ENCODE data around the gene DENND1A.

Gene DENND1A

DNA sequence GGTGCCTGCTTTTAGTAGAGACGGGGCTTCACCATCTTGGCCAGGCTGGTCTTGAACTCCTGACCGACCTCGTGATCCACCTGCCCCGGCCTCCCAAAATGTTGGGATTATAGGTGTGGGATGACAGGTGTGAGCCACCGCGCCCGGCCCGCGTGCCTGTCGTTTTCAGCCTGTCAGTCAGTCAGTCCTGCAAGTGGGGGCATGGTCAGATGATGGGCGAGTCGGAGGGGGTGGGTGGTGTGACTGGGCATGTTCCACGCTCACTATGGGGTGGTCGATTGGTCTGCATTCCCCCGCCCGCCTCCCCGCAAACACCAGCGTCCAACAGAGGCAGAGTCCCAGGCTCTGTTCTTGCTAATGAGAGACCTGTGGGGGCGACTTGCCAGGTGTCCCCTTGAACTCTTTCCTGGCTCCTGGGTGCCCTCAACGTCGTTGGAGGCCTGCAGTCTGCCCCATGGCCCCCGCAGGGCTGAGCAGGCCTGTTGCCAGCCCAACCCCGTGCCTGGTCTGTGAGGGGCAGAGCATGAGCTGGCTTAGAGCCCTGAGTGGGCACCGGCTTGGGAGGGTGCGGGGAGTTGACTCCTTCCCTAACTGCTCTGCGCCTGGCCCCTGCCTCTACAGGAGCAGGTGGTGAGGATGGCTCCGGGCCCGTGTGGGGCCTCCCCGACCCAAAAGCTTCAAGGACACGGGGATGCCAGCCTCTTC lies 550.8 kb downstream of the DENND1A start:
- no peak for DNase-seq

DNA sequence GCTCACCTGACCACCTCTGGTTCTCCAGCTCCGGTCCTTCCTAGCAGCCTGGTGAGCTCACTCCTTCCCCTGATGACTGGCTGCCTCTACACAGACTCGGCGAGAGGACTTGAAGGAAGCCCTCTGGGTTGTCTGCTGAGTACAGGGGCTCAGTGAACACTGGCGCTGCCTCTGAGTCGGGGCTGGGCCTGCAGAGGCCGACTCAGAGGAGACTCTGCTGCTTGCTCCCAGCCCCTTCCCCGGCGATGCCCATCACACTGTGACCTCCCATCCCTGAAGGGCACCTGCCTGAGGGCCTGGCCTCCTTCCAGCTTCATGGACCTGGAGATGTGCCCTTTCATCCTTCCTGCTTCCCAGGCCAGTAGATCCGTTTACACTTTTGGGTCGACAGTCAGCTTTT lies 551.9 kb downstream of the DENND1A start:
- no peak for DNase-seq

DNA sequence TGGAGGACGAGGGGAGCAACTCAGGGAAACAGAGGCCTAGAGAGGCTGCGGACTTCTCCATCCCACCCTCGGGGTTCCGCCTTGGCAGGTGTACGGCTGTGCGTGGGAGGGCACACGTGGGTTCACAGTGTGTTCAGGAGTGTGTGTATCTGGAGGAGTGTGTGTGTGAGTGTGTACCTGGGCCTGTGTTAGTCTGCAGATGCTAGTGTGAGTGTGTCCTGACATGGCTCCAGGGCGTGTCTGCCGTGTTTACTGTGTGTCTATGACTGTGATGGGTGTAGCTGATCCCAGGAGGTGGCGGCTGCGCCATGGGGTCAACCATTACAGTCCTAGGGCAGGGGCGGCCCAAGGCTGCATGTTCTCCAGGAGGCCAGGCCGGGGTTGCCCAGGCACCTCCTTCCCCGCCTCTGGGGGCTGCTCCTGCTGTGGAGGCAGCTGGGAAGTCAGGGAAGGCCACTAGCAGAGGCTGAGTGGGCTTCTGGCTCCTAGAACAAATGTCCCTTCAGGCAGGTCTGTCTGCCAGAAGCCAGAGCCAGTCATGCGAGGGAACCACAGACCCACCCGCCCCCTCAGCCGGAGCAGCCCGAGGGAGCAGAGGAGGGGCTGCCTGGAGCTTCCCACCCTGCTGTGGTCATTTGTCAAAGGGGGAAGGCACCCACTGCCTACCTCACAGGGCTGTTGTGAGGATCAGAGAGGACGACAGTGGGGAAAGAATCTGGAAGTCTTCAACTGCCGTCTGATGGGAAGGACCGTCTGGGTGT lies 552.5 kb downstream of the DENND1A start:
- DNase-seq, result no peak

DNA sequence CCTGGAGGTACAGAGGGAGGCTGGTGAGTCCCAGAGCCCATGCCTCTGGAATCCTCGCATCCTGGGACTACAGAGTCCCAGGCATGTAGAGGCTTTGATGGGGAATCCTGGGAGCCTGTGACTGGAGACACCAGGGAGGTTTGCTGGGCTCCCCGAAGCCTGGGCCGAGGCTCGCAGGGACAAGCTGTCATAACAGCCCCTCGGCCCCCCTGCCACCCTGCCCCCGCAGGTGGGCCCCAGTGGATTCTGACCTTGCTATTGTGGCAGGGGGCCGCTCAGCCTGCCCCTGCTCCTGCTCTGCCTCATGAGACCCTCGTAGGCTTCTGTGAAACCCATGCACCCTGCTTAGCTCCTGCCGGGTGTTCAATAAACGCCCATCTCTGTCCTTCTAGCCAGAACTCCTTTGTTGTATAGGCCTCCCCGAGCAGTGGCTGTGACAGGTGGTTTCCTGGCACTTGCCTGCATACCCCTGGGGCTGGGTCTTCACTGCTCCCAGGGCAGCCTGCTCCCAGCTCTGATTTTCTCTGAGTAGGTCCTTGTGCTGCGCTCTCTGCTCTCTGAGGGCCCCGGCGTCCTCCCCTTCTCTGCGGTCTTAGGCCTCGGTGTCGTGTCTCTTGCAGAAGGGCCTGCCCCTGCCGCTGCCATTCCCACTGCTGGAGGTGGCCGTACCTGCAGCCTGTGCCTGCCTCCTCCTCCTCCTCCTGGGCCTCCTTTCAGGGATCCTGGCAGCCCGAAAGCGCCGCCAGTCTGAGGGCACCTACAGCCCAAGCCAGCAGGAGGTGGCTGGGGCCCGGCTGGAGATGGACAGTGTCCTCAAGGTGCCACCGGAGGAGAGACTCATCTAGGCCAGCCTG lies 553.5 kb downstream of the DENND1A start:
- no peak for DNase-seq

DNA sequence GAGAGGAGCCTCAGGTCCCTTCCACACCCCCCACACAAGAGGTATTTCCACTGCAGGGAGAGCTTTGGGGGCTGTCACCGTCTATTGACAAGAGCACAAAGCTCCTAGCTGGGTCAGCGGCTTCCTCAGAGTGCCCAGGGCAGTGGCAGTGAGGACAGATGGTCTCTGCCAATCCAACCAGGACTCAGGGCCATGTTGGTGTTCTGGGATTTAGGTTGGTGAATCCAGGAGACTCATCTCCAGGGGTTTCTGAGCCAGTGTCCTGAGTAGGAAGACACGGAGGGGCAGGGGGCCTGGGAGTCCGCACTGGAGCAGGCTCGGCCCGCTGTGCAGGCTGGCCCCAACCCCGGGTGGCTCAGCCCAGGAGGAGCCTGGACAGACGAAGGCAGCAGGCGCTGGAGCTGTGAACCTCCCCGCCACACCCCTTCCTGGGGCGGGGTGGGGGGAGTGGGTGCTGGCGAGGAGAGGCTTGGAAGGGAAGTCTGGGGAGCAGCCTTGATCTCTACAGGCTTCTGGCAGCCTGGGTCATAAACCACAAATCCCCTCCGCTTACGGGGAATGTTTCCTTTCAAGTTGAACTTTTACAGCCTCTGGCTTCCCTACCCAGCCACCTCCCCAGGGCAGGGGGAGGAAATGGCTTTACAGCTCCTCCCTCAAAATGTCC lies 554.3 kb downstream of the DENND1A start:
- no peak for DNase-seq

DNA sequence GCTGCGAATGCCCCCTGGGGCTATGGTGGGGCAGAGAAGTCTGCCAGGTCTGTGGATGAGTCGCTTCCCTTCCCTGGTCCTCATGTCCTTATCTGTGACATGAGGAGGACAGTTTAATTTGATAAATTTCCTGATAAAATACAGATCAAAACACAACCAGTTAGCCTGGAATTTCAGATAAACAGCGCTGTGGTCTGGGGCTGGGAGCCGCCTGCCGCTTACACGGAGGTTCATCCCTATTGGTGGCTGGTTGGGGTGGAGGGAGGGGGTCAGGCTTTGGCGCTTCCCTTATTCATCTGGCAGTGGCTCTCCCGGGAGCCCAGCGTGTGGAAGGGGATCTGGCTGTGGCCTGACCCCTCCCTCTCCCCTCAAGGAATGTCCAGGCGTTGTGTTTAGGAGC lies 556.0 kb downstream of the DENND1A start:
- DNase-seq, result no peak

DNA sequence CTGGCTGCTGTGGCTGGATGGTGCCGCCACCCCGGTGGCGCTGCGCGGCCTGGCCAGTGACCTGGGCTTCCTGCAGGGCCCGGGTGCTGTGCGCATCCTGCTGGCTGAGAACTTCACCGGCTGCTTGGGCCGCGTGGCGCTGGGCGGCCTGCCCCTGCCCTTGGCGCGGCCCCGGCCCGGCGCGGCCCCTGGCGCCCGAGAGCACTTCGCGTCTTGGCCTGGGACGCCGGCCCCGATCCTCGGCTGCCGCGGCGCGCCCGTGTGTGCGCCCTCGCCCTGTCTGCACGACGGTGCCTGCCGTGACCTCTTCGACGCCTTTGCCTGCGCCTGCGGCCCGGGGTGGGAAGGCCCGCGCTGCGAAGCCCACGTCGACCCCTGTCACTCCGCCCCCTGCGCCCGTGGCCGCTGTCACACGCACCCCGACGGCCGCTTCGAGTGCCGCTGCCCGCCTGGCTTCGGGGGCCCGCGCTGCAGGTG lies 556.4 kb downstream of the DENND1A start:
- no peak for DNase-seq

DNA sequence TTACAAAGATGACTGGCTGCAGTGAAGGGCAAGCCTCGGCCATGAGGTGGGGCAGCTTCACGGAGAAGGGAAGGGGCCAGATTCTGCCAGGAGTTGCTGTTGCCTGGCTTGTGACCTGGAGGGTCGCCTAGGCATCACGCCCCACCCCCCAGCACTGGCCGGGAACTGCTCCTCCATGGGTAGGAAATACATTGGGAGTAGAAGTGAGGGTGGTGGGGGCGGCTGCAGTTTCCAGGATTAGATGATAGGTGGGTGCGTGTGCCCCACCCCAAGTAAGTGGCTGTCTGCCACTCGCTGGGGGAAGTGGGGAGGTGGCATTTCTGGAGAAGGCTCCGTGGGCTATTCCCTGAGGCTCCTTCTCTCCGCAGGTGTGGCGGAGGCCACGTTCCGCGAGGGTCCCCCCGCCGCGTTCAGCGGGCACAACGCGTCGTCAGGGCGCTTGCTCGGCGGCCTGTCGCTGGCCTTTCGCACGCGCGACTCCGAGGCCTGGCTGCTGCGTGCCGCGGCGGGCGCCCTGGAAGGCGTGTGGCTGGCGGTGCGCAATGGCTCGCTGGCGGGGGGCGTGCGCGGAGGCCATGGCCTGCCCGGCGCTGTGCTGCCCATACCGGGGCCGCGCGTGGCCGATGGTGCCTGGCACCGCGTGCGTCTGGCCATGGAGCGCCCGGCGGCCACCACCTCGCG lies 557.0 kb downstream of the DENND1A start:
- no peak for DNase-seq

DNA sequence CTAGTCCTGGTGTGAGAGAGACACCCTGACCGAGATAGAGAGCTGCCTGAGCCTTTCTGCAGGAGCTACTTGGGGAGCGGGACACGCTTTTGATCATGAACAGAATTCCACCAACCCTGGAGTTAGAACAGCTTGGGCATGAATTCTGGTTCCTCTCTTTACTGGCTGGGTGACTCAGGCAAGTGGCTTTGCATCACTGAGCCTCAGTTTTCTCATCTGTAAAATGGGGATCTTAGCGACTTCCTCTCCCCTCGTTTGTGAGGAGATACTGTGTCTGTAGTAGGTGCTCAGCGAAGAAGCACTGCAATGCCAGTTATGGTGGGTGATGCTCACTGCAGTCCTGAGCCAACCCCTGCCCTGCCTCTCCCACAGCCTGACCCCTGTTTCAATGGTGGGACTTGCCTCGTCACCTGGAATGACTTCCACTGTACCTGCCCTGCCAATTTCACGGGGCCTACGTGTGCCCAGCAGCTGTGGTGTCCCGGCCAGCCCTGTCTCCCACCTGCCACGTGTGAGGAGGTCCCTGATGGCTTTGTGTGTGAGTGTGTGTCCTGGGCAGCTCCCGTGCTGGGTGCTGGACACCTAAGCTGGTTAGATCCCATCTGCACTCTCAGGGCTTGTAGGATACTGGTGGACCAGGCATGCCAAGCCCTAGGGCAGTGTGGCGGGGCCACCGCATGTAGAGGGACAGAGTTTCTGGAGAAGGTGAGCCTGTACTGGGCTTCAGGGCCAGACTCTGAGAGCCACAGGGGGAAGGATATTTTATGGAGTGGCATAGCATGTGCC lies 557.9 kb downstream of the DENND1A start:
- no peak for DNase-seq

DNA sequence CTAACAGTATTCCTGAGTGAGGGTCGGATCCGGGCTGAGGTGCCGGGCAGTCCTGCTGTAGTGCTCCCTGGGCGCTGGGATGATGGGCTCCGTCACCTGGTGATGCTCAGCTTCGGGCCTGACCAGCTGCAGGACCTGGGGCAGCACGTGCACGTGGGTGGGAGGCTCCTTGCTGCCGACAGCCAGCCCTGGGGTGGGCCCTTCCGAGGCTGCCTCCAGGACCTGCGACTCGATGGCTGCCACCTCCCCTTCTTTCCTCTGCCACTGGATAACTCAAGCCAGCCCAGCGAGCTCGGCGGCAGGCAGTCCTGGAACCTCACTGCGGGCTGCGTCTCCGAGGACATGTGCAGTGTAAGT lies 558.7 kb downstream of the DENND1A start:
- no peak for DNase-seq

DNA sequence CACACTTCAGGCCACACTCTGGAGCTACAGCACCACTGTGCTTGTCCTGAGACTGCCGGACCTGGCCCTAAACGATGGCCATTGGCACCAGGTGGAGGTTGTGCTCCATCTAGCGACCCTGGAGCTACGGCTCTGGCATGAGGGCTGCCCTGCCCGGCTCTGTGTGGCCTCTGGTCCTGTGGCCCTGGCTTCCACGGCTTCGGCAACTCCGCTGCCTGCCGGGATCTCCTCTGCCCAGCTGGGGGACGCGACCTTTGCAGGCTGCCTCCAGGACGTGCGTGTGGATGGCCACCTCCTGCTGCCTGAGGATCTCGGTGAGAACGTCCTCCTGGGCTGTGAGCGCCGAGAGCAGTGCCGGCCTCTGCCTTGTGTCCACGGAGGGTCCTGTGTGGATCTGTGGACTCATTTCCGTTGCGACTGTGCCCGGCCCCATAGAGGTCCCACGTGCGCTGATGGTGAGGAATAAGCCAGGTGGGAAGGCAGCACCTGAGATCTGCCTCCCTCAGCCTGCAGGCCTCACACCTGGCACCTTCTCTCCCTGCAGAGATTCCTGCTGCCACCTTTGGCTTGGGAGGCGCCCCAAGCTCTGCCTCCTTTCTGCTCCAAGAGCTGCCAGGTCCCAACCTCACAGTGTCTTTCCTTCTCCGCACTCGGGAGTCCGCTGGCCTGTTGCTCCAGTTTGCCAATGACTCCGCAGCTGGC lies 559.2 kb downstream of the DENND1A start:
- DNase-seq, result no peak

DNA sequence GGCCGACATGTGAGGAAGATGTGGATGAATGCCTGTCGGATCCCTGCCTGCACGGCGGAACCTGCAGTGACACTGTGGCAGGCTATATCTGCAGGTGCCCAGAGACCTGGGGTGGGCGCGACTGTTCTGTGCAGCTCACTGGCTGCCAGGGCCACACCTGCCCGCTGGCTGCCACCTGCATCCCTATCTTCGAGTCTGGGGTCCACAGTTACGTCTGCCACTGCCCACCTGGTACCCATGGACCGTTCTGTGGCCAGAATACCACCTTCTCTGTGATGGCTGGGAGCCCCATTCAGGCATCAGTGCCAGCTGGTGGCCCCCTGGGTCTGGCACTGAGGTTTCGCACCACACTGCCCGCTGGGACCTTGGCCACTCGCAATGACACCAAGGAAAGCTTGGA lies 559.8 kb downstream of the DENND1A start:
- no peak for DNase-seq

DNA sequence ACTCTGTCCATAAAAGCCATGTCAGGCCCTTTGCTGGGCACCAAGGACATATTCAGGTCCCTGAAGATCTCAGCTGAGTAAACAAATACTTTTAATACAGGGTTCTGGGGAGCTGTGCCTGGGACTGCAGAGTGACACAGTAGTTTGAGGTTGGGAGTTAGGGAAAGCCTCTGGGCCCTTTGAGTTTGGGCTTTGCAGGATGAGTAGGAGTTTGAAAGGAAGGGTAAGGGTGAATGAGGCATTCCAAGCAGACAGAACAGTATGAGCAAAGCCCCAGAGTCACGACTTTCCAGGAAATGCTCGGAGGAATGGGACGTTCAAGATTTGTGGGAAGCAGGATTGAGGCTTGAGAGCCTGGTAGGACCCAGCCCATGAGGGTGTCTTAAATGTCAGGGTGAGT lies 560.6 kb downstream of the DENND1A start:
- no peak for DNase-seq

DNA sequence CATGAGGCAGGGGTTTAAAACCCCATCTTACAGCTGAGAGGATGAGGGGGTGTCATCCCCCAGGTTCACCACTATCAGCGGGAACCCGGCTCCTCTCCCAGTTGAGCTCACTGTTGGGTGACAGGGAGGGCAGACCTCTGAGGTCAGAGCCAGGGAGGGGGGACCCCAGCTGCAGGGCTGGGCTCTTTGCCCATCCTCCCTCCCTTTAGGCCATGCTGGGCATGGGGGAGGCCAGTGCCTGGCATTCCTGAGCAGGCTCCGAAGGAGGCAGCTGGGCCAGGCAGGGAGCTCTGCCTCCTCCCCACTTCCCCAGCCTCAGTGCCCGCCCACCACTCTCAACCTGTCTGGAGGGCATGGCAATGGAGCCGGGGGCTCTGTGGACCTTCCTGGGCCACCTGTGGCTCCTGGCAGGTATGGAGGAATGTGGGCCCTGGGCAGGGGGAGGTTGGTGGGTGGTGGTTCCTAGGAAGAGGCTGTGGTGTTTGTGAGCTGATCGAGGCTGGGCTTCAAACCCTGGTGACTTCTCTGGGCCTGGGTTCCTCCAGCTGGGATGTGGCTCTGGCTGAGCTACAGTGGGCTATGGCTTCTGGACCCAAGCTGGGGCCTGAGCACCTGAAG lies 561.3 kb downstream of the DENND1A start:
- no peak for DNase-seq

DNA sequence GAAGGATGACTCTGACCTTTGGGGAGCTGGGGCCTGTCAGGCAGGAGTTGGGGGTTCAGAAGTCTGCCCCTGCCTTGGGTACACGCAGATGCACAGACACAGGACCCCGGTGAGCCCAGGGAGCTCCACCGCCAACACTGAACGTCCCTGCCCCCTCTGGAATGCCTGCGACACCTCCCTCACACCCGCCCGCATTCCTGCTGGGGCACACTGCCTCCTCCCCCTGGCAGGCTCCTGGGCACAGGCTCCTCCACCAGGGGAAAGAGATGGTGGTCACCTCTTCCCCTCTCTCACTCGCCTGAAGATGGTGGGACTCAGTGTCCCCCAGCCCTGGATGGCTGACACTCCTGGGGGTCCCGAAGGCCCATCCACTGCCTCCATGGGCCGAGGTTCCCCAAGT lies 561.9 kb downstream of the DENND1A start:
- no peak for DNase-seq

DNA sequence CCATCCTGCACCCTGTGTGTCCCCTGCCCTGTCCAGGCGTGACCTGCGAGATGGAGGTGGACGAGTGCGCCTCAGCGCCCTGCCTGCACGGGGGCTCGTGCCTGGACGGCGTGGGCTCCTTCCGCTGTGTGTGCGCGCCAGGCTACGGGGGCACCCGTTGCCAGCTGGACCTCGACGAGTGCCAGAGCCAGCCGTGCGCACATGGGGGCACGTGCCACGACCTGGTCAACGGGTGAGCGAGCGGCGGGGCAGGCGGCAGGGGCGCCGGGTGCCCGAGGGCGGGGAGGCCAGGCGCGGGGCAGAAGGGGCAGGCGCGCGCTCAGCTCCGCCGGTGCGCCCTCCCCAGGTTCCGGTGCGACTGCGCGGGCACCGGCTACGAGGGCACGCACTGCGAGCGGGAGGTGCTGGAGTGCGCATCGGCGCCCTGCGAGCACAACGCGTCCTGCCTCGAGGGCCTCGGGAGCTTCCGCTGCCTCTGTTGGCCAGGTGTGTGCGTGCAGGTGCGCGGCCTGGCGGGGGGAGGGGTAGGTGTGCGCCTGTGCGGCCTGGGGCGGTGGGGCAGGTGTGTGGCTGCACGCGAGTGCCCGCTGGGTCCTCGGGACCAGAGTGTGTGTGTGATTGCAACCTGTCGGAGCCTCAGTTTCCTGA lies 563.9 kb downstream of the DENND1A start:
- no peak for DNase-seq

DNA sequence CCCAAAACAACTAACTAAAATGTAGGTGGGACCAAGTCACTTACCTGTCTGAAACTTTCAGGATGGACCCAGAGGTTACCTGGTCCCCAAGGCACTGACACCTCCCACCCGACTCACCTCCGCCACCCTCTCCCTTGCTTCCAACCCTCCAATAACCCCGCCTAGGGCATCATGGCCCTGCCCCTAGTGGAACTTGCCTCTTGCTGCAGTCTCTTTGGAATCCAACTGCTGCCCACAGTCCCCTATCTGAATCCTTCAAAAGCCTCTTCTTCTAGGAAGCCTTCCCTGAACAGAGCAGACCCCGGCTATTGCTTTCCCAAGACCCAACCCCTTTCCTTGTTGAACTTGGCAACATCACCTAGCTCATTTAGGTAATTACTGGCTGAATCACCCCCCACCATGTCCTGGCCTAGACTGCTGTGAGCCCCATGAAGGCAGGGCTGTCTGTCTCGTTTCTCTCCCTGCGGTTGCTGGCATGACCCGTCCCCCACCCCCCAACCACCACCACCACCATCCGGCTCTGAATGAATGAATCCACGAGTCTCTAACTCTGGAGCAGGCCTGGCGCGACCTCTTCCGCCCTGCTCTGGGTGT lies 564.5 kb downstream of the DENND1A start:
- no peak for DNase-seq

DNA sequence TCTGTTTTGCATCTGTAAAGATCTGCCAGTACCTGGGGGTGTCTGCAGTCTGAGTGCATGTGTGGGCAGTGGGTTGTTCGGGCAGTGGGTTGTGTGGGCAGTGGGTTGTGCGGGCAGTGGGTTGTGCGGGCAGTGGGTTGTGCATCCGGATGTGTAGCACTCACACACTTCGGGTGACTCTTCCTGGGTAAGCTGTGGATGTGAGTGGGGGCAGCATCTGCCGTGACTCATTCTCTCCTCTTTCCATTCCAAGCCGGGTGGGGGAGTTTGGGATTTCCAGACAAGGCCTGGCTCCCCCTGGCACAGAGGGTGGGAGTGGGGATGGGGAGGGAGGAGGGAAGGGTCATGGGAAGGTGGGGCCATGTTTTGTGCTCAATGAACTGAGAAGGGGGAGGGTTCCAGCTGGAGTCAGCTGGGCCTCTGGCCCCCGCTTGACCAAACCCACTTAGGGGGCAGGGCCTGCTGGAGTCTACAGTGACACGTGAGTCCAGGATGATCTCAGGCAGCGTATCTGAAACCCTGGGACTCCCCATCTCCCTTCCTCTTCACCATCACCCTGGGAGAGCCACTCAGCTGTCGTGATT lies 565.6 kb downstream of the DENND1A start:
- DNase-seq, result no peak

DNA sequence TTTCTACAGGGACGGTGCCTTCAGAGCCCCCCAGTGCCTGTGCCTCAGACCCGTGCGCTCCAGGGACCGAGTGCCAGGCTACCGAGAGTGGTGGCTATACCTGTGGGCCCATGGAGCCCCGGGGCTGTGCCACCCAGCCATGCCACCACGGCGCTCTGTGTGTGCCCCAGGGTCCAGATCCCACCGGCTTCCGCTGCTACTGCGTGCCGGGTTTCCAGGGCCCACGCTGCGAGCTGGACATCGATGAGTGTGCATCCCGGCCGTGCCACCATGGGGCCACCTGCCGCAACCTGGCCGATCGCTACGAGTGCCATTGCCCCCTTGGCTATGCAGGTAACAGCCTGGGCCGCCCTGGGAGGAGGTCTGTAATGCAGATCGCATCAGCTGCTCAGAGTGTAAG lies 567.1 kb downstream of the DENND1A start:
- no peak for DNase-seq

Data from NCI-H2107 (cell line).